SW 1271 (cell line): Measurements from ENCODE around the gene DCUN1D2.

Source experiments
- DNase-seq, 2 experiments: peaks; one replicate each; lab custom pipeline; 2025; lab: John Stamatoyannopoulos, UW

The DCUN1D2 gene

DNA sequence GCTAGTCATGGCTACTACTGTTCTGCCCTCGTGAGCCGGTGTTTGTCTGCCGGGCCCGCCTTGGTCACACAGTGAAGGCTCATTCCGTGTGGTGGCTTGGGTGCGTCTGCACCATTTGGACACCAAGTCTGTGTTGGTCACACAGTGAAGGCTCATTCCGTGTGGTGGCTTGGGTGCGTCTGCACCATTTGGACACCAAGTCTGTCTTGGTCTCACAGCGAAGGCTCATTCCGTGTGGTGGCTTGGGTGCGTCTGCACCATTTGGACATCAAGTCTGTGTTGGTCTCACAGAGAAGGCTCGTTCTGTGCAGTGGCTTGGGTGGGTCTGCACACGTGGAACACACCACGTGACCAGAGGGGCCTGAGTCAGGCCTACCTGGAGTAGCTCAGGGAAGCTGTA lies 29.0 kb upstream of the DCUN1D2 start:
- DNase-seq: no peak

DNA sequence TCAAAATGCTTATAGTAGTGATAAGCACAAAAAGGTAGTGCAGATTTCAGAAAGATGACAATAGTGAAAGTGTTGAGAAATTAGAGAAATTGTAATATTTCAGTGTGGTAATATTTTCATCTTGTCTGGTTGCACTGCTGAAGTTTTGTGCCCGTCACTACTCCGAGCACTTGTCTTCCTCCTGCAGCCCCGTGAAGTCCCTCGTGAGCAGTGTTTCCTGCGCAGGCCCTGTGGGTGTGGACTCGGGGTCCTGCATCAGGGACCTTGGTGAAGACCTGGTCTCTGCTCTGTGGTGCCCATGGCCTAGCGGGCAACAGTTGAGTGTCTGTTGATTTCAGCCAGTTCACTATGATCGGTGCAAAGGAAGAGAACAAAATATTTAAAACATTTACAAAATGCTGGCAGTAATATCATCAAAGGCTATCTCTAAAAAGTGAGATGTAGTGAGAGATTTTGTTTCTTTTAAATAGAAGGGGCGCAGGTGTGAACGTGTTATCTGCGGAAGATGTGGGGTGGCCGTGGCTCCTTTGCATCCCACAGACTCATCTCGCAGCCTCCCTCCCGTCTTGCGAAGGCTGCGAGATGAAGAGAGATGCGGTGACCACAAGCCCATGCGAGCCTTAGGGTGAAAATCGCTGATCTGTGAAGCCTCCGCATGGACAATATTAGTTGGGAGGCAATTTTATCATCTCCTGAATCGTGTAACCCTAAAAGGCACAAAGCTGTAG lies 27.7 kb upstream of the DCUN1D2 start:
- DNase-seq: no peak

DNA sequence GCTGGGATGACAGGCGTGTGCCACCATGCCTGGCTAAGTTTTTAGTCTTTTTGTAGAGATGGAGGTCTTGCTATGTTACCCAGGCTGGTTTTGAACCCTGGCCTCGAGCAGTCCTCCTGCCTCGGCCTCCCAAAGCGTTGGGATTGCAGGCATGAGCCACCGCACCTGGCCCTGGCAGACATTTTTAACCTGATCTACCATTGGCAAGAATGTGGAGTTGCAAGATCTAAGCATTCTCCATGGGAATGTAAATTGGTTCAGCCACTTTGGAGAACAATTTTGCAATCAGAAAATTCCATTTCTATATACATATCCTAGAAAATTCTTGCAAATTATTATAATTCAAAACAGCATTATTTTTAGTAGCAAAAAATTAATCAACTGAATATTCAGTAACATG lies 24.3 kb upstream of the DCUN1D2 start:
- DNase-seq: no peak

DNA sequence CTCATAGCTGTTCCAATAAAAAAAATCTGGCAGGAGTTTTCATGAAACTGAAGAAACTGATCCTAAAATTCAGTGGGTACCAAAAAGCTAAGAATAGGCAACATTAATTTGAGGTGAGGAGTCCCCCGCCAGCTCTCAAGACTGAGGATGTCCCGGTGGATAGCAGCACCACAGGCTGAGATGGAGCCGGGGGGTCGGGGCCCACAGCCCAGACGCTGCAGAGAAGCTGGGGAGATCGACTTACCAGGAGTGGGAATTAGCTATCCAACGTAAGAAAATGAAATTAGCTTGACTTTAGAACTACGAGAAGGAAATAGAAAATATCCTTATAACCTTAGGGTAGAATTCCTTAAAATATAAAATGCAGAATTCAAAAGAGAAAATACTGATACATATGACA lies 23.2 kb upstream of the DCUN1D2 start:
- no peak for DNase-seq

DNA sequence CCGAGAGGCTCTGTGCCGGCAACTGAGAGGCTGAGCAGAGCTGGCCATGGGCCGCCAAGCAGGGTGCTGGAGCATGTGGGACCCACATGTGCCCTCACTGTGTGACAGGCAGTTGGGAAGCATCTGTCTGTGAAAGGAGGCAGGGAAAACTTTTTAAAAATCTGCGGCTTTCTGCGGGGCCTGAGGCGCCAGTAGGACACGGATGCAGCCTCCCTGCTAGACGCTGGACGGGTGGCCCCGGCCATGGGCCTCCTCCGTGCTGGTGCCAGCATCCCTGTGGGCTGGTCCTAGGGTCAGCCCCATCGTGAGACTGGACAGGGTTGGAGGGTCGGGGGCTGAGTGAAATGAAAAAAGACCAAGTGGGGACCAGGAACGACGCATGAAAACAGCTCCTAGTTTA lies 20.9 kb upstream of the DCUN1D2 start:
- DNase-seq: no peak

DNA sequence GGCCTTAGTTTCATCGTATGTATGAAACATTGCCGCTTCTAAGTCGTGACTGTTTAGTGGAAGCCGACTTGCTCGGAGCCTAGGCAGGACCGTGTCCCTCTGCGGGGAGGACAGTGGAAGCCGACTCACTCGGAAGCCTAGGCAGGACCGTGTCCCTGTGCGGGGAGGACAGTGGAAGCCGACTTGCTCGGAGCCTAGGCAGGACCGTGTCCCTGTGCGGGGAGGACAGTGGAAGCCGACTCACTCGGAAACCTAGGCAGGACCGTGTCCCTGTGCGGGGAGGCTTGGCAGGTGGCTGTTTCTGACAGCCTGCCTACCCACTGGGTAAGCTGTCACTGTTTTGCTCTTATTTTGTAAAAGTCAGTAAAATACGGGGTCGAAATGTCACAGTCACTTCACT lies 20.4 kb upstream of the DCUN1D2 start:
- DNase-seq: no peak

DNA sequence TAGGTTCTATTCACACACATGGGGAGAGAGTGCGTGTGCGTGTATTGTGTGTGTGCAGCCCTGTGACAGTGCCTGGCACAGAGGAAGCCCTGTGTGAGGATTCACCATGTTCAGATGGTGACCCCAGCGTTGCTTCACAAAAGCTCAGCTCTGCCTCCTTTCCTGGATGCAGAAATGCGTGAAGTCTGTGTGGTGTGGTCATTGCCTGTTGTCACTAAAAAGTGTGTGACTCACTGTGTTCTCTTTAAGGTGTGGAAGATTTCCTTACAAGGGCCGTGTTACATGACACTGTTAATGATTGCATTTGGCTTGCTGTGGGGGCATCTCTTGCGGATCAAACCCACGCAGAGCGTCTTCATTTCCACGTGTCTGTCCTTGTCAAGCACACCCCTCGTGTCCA lies 19.5 kb upstream of the DCUN1D2 start:
- DNase-seq: no peak

DNA sequence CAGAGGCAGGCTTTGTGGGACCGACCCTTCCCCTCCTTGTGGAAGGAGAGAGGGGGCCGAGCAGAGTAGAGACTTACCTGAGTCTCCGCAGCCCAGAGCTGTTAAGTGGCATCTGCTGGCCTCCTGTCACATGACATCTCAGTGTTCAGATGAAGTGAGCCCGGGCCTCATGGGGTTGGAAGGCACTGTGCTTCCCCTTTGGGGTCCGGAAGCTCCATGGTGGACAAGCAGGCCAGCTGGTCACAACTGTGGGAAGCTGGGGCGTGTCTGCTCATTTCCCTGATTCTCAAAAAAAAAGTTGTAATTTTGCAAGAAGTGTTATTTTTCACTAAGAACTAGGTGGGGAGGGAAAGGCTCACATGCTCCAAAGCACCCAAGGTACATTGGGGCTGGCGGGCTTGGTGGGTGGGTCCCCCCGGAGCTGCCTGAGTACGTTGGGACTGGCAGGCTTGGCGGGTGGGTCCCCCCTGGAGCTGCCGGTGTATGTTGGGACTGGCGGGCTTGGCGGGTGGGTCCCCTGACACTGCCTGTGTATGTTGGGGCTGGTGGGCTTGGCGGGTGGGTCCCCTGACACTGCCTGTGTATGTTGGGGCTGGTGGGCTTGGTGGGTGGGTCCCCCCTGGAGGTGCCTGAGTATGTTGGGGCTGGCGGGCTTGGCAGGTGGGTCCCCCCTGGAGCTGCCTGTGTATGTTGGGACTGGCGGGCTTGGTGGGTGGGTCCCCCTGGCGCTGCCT lies 18.2 kb upstream of the DCUN1D2 start:
- no peak for DNase-seq

DNA sequence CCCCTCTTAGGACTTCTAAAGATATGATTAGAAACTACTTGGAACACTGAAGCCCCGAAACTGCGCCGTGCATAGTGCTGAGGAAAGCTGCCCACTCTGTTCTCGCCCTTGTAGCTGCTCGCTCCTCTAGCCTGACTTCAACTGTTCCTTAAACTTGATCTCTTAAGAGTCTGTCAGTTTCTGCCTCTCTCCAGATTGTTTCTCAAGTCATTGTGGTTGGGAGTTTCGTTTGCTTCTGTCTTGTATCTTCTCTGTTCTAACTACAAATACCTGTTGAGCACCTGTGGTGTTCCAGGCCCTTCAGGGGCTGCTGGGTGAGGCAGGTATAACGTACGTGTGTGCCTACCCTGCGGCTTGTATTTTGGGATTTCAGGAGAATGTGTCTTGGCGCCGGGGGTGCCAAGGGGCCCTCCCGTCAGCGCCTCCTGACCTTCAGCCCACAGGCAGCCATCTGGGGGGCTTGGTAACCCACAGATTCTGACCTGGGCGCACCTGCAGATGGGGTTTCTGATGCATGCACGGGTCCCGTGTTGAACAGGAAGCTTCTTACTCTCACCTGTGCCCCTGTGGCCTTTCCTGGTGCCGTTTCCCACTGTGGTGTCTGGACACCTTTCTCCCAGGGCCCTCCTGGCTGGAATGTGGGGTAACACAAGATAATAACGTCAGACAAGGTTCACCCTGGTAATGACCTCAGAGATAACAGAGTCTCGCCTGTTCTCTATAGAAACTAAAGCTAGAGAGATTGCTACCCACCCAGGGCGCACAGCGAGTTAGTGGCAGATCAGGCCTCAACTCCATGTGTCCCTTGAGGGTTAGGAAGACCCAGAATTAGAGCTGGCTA lies 17.2 kb upstream of the DCUN1D2 start:
- no peak for DNase-seq

DNA sequence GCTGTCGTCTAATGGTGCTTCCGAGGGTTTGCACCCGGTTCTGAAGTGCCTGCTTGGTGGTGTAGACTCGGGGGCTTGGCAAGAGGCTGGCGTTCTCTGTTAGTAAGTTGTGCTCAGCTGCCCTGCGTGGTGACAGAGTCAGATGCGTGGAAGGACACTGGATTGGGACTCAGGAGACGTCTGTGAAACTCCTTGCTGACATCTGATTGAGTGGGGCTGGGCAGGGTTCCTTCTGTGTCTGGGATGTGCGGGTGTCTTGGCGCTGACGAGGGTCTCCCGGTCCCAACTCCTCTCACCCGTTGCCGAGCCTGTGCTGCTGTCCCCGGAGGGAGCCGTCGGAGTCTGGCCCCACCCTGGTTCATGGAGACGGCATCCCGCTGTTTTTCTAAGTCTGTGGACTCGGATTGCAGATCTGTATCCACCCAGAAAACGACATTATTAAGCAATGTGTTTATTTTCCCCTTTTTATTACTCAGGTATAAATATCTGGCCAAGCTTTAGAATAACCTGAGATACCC lies 16.4 kb upstream of the DCUN1D2 start:
- no peak for DNase-seq

DNA sequence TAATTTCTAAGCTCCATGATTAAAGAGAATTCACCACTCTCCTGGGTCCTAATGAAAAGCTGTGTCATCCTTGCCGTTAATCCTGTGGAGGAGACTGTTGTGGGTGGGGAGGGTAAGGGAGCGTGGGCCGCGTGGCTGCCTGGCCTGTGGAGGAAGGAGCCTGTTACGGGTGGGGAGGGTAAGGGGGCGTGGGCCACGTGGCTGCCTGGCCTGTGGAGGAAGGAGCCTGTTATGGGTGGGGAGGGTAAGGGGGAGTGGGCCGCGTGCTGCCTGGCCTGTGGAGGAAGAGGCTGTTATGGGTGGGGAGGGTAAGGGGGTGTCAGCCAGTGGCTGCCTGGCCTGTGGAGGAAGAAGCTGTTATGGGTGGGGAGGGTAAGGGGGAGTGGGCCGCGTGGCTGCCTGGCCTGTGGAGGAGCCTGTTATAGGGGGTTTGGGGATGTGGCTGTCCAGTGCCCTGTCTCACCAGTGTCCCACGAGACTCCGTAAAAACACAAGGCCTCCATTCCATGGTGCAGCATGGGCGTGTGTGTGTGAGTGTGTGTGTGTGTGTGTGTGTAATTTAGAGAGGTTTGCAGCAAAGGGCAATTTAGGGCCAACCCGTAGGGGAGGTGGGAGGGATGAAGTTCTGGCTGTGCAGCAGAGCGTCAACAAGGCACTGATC lies 15.6 kb upstream of the DCUN1D2 start:
- no peak for DNase-seq

DNA sequence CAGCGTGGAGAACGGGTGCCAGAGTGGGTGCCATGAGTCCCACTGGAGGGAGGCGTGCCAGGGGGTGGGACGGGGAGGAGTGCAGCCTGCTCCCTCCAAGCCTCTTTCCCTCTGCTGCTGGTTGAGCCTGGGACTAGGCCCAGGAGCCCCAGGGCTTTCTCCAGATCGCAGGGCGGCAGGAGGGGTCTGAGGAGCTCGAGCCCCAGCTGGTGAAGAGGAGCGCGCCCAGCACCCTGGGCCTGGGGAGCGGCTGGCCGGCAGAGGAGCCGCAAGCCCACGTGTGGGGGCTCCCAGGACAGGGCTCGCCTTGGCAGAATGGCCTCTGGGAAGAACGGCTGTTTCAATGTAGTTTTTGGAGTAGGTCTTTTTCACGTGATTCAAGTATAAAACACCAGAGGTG lies 12.2 kb upstream of the DCUN1D2 start:
- no peak for DNase-seq

DNA sequence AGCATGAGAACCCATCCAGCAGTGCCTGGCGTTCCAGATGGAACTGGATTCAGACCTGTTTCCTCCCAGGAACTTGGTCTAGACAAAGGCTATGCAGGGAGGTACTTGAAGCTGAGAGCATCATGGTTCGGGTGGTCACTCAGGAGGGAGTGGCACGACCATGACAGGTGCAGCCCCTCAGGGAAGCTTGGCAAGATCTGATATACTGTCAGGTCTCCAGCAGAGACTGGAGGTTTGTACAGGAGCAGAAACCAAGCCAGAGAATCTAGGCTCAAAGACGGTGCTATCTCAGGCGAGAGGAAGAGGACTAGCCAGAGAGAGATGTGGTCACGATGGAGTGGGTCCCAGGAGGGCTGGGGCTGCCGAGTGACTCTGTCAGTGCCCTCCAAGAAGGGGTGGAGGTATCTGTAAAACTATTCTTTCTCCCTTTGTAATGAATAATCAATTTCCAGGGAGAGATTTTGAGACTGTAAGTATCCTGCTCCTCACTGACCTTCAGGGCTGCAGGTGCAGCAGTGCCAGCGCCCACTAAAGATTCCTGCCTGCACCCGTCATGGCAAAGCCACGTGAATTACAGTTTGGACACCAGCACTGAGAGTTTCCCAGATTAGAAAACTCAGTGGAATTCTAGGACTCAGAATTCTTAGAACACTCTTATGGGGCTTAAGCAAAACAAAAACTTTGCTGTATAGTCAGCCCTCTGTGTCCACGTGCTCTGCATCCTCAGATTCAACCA lies 10.2 kb upstream of the DCUN1D2 start:
- no peak for DNase-seq

DNA sequence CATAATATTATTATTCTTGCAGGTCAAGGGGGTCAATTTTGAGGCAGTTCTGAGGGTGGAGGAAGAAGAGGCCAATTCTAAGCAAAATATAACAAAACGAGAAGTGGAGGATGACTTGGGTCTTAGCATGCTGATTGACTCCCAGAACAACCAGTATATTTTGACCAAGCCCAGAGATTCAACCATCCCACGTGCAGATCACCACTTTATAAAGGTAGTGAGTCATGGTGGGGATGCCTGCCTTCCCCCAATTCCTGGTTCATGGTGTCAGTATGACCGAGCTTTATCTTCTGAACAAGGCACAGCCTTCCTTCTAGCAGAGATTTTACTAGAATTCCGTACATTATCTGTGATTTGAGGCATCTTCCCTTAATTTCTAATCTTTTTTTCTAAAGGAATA lies 9.4 kb upstream of the DCUN1D2 start:
- DNase-seq: no peak

DNA sequence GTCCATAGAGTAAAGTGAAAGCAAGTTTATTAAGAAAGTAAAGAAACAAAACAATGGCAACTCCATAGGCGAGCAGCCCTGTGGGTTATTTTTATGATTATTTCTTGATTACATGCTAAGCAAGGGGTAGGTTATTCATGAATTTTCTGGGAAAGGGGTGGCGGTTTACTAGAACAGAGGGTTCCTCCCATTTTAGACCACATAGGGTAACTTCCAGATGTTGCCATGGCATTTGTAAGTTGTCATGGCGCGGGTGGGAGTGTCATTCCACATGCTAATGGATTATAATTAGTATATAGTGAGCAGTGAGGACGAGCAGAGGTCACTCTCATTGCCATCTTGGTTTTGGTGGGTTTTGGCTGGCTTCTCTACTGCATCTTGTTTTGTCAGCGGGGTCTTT lies 8.4 kb upstream of the DCUN1D2 start:
- DNase-seq: no peak

DNA sequence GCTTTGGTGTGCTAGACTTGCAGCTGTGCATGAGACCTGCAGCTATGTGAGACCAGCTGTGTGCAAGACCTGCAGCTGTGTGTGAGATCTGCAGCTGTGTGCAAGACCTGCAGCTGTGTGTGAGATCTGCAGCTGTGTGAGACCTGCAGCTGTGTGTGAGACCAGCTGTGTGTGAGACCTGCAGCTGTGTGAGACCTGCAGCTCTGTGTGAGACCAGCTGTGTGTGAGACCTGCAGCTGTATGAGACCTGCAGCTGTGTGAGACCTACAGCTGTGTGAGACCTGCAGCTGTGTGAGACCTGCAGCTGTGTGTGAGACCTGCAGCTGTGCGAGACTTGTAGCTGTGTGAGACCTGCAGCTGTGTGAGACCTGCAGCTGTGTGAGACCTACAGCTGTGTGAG lies 6.7 kb upstream of the DCUN1D2 start:
- no peak for DNase-seq

DNA sequence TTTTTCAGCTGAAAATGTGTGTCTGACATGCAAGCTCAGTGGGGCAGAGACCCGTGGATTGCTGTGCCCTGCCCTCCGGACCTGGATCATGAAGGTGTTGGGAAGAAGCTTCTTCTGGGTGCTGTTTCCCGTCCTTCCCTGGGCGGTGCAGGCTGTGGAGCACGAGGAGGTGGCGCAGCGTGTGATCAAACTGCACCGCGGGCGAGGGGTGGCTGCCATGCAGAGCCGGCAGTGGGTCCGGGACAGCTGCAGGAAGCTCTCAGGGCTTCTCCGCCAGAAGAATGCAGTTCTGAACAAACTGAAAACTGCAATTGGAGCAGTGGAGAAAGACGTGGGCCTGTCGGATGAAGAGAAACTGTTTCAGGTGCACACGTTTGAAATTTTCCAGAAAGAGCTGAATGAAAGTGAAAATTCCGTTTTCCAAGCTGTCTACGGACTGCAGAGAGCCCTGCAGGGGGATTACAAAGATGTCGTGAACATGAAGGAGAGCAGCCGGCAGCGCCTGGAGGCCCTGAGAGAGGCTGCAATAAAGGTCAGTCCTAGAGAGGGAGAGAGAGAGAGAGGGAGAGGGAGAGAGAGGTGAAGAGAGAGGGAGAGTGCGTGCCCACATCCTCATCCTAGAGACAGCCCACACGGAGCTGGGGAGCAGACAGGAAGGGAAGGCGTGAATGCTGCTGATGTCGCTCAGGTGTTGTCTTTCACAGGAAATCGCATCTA lies 5.1 kb upstream of the DCUN1D2 start:
- DNase-seq: no peak

DNA sequence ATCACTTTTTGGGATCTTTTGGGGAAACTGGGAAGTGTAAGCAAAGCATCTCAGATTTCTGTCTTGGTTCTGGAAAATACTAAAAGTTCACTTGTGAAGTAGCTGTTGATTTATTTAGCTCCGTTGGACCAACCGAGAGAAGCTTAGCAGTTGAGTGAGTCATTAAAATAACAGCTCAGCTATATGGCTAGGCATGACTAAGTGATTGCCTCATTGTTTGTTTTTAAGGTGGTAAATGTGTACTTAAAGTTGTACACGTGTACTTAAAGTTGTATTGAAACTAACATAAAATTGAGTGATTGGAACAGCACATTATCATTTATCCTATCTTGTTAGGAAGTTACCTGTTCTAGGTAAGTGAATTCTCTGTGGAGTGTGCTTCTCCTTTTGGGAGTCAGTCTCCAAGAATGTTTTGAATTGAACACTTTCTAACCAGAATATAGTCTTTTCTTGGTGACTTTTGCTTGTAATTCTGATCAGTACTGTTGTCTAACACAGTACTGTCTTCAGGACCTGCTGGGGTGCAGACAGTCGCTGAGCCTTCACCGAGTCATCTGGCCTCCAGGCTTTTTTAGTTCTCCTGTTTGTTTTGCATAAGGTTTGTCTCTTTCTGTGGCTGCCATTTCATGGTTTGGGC lies 2.9 kb upstream of the DCUN1D2 start:
- peak; percentile 8 to 67 for DNase-seq

DNA sequence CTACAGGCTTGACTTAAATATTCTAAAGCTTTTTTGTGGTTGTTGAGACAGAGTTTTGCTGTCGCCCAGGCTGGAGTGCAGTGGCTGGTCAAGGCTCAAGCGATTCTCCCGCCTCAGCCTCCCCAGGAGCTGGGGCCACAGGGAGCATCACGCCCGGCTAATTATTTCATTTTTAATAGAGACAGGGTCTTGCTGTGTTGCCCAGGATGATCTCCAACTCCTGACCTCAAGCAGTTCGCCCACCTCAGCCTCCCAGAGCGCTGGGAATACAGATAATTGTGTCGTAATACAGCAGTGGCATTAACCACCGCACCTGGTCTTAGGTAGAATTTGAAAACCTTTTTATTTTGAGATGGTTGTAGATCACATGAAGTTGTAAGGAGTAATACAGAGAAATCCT lies 1.5 kb upstream of the DCUN1D2 start:
- no peak for DNase-seq

DNA sequence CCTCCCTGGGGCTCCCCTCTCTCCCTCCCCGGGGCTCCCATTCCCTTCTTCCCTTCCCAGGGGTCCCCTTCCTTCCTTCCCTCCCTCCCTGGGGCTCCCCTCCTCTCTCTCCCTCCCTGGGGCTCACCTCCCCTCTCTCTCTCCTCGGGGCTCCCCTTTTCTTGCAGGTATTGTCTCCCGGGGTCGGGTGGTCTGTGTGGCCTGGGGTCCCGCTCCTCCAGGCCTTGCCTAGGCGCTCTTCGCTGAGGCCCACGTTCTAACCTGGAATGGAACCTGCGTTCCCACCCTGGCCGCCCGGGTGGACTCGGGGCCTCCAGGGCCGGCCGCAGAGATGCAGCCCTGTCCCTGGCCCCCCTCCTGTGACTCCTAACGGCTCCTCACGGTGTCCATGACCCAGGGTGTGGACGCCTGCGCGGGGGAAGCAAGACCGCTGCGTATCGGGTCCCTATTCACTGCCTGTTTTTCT lies 940 bp upstream of the DCUN1D2 start:
- no peak for DNase-seq
